Ovary (tissue), 1 donor: ENCODE results near the gene CDC42BPA.

ENCODE experiments used
- EP300 ChIP-seq: sonication (generic); formaldehyde crosslinking; IDR thresholded peaks from one replicate; pipeline ENCODE4 v1.6.1; 2017; ENCODE audit warnings: antibody characterized with exemption
- POLR2A ChIP-seq: fragments of 450-650 bp; IDR thresholded peaks from one replicate; pipeline ENCODE4 v1.6.1; 2017; ENCODE audit warnings: antibody characterized with exemption, mild to moderate bottlenecking, moderate library complexity

- TF ChIP-seq EP300 (no peak), POLR2A (no peak)
Observed at GRCh38 chr1:227305894-227306626, 12.2 kb downstream of the CDC42BPA start.
